GM12878 (cell line): ENCODE data around the gene BATF3. TPM values are rescaled to one million over a fixed set of nuclear protein-coding genes. Genes with fewer than 3 reads are reported as not detected.

Experiments
- ATAC-seq: fragments of 200-7000 bp; cut with Tn5 transposase; 3 replicates; pipeline ENCODE4 v1.9.1; 2020; ENCODE audit warnings: mild to moderate bottlenecking, moderate library complexity
- BruUV-seq: library from RNA; stranded (reverse); fragments of 400-500 nt; replicated peaks from 2 replicates; lab custom pipeline; 2021; lab: Mats Ljungman, UMichigan
- CTCF ChIA-PET: fragments of 300-600 bp; sonication (Branson Sonifier 250); formaldehyde crosslinking; extraction: SDS; loops from one replicate; lab custom pipeline; 2021; ENCODE audit warnings: inconsistent platforms; lab: Yijun Ruan, JAX
- POLR2A ChIA-PET: fragments of 350-600 bp; formaldehyde crosslinking; extraction: SDS; loops from one replicate; lab custom pipeline; 2021; ENCODE audit warnings: inconsistent platforms; lab: Charles Lee
- RAD21 ChIA-PET: fragments of 300-600 bp; sonication (Branson Sonifier 250); formaldehyde crosslinking; loops from one replicate; lab custom pipeline; 2023; ENCODE audit warnings: antibody characterized with exemption; ENCODE audit not compliant: unreplicated experiment; lab: Charles Lee
- SMC1A ChIA-PET: fragments of 300-600 bp; sonication (Branson Sonifier 250); formaldehyde crosslinking; loops from one replicate; lab custom pipeline; 2023; ENCODE audit not compliant: unreplicated experiment, uncharacterized antibody; lab: Charles Lee
- DNase-seq: peaks from one replicate; pipeline ENCODE4 v3.0.0-alpha.2; 2011; ENCODE audit warnings: low read depth, low spot score
- FAIRE-seq: peaks from 3 replicates; lab custom pipeline; 2011; peaks lifted over from hg19 to GRCh38; lab: Jason Lieb, UNC
- H2AFZ ChIP-seq: 2 replicates; pipeline ENCODE4 v1.6.0; 2011; ENCODE audit warnings: low read depth, low read length, control low read depth; ENCODE audit not compliant: control insufficient read depth
- H3K27ac ChIP-seq: 2 replicates; pipeline ENCODE4 v1.5.1; 2011; ENCODE audit warnings: control low read depth; ENCODE audit not compliant: control insufficient read depth, insufficient read depth
- H3K27me3 ChIP-seq, 2 experiments: replicated peaks in 1 of 2; 2 replicates each; pipeline versions ENCODE4 v1.6.0 to v1.6.1; 2011; ENCODE audit warnings: low read length in 1 of 2; ENCODE audit not compliant: control insufficient read depth in 2 of 2, insufficient read depth in 2 of 2
- H3K36me3 ChIP-seq, 2 experiments: 2 replicates each; pipeline ENCODE4 v1.5.1; 2011; ENCODE audit warnings: low read length in 1 of 2; ENCODE audit not compliant: control insufficient read depth in 2 of 2, insufficient read depth in 2 of 2
- H3K4me1 ChIP-seq: 2 replicates; pipeline ENCODE4 v1.6.1; 2011; ENCODE audit warnings: mild to moderate bottlenecking, low read length, moderate library complexity, mixed read lengths; ENCODE audit not compliant: control insufficient read depth, insufficient read depth
- H3K4me2 ChIP-seq: 2 replicates; pipeline ENCODE4 v1.6.0; 2011; ENCODE audit warnings: control low read depth; ENCODE audit not compliant: control insufficient read depth, insufficient read depth
- H3K4me3 ChIP-seq: fragments of 200-600 bp; sonication (generic); 2 replicates; pipeline ENCODE4 v1.5.1; 2016
- H3K79me2 ChIP-seq: 2 replicates; pipeline ENCODE4 v1.6.0; 2011; ENCODE audit warnings: low read length; ENCODE audit not compliant: control insufficient read depth, insufficient read depth
- H3K9ac ChIP-seq: 2 replicates; pipeline ENCODE4 v1.8.0; 2011; ENCODE audit warnings: low read length, control low read depth, mixed read lengths; ENCODE audit not compliant: control insufficient read depth, insufficient read depth
- H3K9me3 ChIP-seq: replicated peaks from 3 replicates; pipeline ENCODE4 v1.5.1; 2011; ENCODE audit warnings: mild to moderate bottlenecking, low read length; ENCODE audit not compliant: control insufficient read depth, insufficient read depth
- H4K20me1 ChIP-seq: 2 replicates; pipeline ENCODE4 v1.6.0; 2011; ENCODE audit not compliant: control insufficient read depth, insufficient read depth
- ATF3 ChIP-seq: IDR thresholded peaks from 2 replicates; pipeline ENCODE4 v1.6.1; 2011; ENCODE audit warnings: low read depth, mild to moderate bottlenecking, low read length, moderate library complexity, borderline replicate concordance; ENCODE audit errors: extremely low read depth
- EGR1 ChIP-seq, 2 experiments: IDR thresholded peaks; 1 replicate in 1 of 2; 2 replicates in 1 of 2; pipeline ENCODE4 v1.6.1; 2011 to 2012; ENCODE audit warnings: low read depth in 2 of 2, low read length in 2 of 2, borderline replicate concordance in 1 of 2, mild to moderate bottlenecking in 1 of 2, moderate library complexity in 1 of 2
- HSF1 ChIP-seq: fragments of 150-350 bp; IDR thresholded peaks from 2 replicates; pipeline ENCODE4 v1.6.1; 2014; ENCODE audit warnings: mild to moderate bottlenecking, low read depth, low read length
- IKZF1 ChIP-seq: fragments of 450-650 bp; conservative IDR thresholded peaks from 2 replicates; pipeline ENCODE4 v1.6.1; 2017; ENCODE audit warnings: antibody characterized with exemption, mild to moderate bottlenecking
- MTA2 ChIP-seq: fragments of 450-650 bp; IDR thresholded peaks from 2 replicates; pipeline ENCODE4 v1.6.1; 2016; ENCODE audit warnings: low read depth, mild to moderate bottlenecking, moderate library complexity
- NFYB ChIP-seq: IDR thresholded peaks from 2 replicates; pipeline ENCODE4 v1.6.1; 2011; ENCODE audit warnings: low read depth, mild to moderate bottlenecking, low read length, improper control_type of control experiment, moderate library complexity; ENCODE audit not compliant: insufficient read depth
- RAD51 ChIP-seq: fragments of 450-650 bp; IDR thresholded peaks from 2 replicates; pipeline ENCODE4 v1.6.1; 2016; ENCODE audit warnings: moderate library complexity, mild to moderate bottlenecking, inconsistent platforms
- RELA ChIP-seq: fragments of 450-650 bp; IDR thresholded peaks from 2 replicates; pipeline ENCODE4 v1.8.0; 2014; ENCODE audit warnings: borderline replicate concordance; ENCODE audit not compliant: partially characterized antibody
- STAT1 ChIP-seq: fragments of 450-650 bp; conservative IDR thresholded peaks from 2 replicates; pipeline ENCODE4 v1.6.1; 2014; ENCODE audit warnings: antibody characterized with exemption, mild to moderate bottlenecking
- USF2 ChIP-seq: IDR thresholded peaks from 2 replicates; pipeline ENCODE4 v1.6.1; 2011; ENCODE audit warnings: low read depth, low read length, improper control_type of control experiment, borderline replicate concordance
- WRNIP1 ChIP-seq: IDR thresholded peaks from 2 replicates; pipeline ENCODE4 v1.6.1; 2011; ENCODE audit warnings: low read depth, low read length, improper control_type of control experiment, borderline replicate concordance
- YY1 ChIP-seq: IDR thresholded peaks from 2 replicates; pipeline ENCODE4 v1.6.1; 2011; ENCODE audit warnings: low read depth, mild to moderate bottlenecking, low read length
- ZNF24 ChIP-seq: fragments of 450-650 bp; IDR thresholded peaks from 2 replicates; pipeline ENCODE4 v1.6.1; 2017; ENCODE audit warnings: antibody characterized with exemption, mild to moderate bottlenecking
- ZNF274 ChIP-seq: IDR thresholded peaks from one replicate; pipeline ENCODE4 v1.8.0; 2011; ENCODE audit not compliant: insufficient read length, insufficient read depth
- ZNF384 ChIP-seq: IDR thresholded peaks from 2 replicates; pipeline ENCODE4 v1.6.1; 2012; ENCODE audit warnings: low read depth, mild to moderate bottlenecking, low read length, improper control_type of control experiment, borderline replicate concordance
- ZNF622 ChIP-seq: fragments of 450-650 bp; IDR thresholded peaks from 2 replicates; pipeline ENCODE4 v1.6.1; 2017; ENCODE audit warnings: mild to moderate bottlenecking, inconsistent platforms
- ZNF687 ChIP-seq: fragments of 450-650 bp; IDR thresholded peaks from 2 replicates; pipeline ENCODE4 v1.6.1; 2017; ENCODE audit warnings: mild to moderate bottlenecking, moderate library complexity
- ZSCAN29 ChIP-seq: fragments of 450-650 bp; IDR thresholded peaks from 2 replicates; pipeline ENCODE4 v1.6.1; 2017; ENCODE audit warnings: mild to moderate bottlenecking, moderate library complexity
- in situ Hi-C: fragments of 300-500 bp; cut with MboI; formaldehyde crosslinking; loops from 9 replicates; pipeline ENCODE4 v1.14.3; 2018; ENCODE audit warnings: mixed read lengths
- intact Hi-C: fragments of 100-400 bp; cut with micrococcal nuclease; formaldehyde crosslinking; loops from one replicate; pipeline ENCODE4 v1.14.2; 2022; ENCODE audit not compliant: unreplicated experiment
- polyA plus RNA-seq, 11 experiments: library from polyadenylated mRNA; depleted of rRNA in 4 of 11; unstranded in 6 of 11; stranded (reverse) in 5 of 11; fragments of >200 nt; fragmentation: Nextera tagmentation in 4 of 11; fragmentation: Illumina TruSeq in 1 of 11; extraction: Ambion mirVana in 4 of 11; extraction: Trizol in 1 of 11; gene quantifications; 1 replicate in 1 of 11; 2 replicates in 10 of 11; pipeline versions ENCODE4 v1.2.1 to v1.2.3, GENCODE V29; 2011 to 2016; ENCODE audit warnings: inconsistent platforms in 2 of 11, missing spikeins in 2 of 11, low read depth in 1 of 11
- total RNA-seq, 4 experiments: library from RNA; depleted of rRNA in 3 of 4; stranded (reverse); fragments of >200 nt in 3 of 4; fragmentation: Illumina TruSeq in 1 of 4; extraction: Trizol in 1 of 4; gene quantifications; 2 replicates each; pipeline versions ENCODE4 v1.2.1 to v1.2.3, GENCODE V29; 2013 to 2021

Gene BATF3
- total and polyA plus RNA-seq, 10 of the 15 experiments (the other 5 are each of a cell fraction or from before 2014, with no cell fraction given) = 11.1 to 56.8 (median 30.8) TPM

DNA sequence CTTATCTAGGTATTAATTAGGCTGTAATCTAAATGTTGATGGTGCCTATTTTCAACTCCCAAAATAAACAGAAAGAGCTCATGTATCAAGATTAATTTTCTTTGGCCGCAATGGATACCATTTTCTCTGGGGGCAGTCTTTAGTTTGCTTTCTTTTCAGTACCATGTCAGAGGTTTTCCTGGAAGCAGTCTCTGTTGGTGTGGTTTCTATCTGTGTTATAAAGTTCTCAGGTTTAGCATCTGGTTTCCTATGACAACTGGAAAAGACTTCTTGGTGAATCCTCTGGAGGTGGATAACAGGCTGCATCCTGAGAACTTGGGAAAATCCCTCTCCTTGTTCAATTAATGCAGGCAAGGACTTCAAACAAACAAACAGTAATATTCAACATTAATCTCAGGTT lies 38.7 kb upstream of the BATF3 start (continued):
- TF ChIP-seq ZNF274 (no peak), ZSCAN29 (no peak), HSF1 (no peak), IKZF1 (no peak), STAT1 (no peak), YY1 (no peak), RELA (no peak), RAD51 (no peak)

DNA sequence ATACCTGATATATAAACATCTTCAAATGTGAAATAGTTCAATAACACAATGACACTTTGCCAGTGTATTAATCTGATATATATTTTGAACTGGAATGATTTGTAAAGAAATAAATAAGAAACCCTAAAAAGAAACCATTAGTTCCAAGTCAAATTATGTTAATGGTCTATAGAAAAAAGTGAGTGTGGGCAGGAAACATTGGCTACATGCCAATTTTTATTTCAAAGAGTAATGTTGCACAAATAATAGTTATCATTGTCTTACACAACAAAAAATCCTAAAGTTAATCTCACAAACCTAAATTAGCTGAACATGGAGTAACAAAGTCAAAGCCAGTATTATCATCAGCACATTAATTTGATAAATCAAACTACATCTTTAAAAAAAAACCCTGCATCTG lies 37.9 kb upstream of the BATF3 start:
- DNase-seq (no peak), FAIRE-seq (no peak), ATAC-seq (no peak)
- ChIA-PET RAD21 (interaction anchor here (1.5 kb wide), 1 partner anchor 40 kb away, joined by 3 read pairs; no protein-coding TSS in a partner anchor), CTCF (interaction anchor here (1.2 to 2.7 kb wide), 8 partner anchors 10 to 281 kb away, joined by 4 to 13 read pairs (median 5); no protein-coding TSS in a partner anchor), POLR2A (interaction anchor here (1.5 kb wide), 1 partner anchor 8 kb away, joined by 5 read pairs; no protein-coding TSS in a partner anchor), SMC1A (interaction anchor here (0.8 to 1.9 kb wide), 7 partner anchors 9 to 44 kb away, joined by 3 to 8 read pairs (median 3); no protein-coding TSS in a partner anchor)
- H3K4me2 ChIP-seq = no peak overlapping the region
- intact Hi-C loops = no loop called here
- BruUV-seq = no TSS peak
- no peaks in the 10 kb centered on the region for H3K27me3 ChIP-seq
- H4K20me1 ChIP-seq = no peaks in the 10 kb centered on the region
- in situ Hi-C loops = no loop called here
- H3K9me3 ChIP-seq = peaks cover 6% of the 10 kb centered on the region; the same call in 2 of the 3 replicates
- H3K4me1 ChIP-seq = peaks cover 3% of the 10 kb centered on the region; the same call in 1 of the 2 replicates
- no peak overlapping the region for H3K4me3 ChIP-seq
- no peak overlapping the region for H3K9ac ChIP-seq
- H3K79me2 ChIP-seq = no peaks in the 10 kb centered on the region
- H3K36me3 ChIP-seq = peaks cover 2 to 7% of the 10 kb centered on the region in 2 experiments
- H2AFZ ChIP-seq = no peak overlapping the region
- H3K27ac ChIP-seq = no peak overlapping the region
- TF ChIP-seq WRNIP1 = no peak
- no peak for TF ChIP-seq EGR1 (IDR thresholded peaks at IDR 0.05; ENCODE audit: borderline replicate concordance in 1 of 2, low read depth in 2 of 2, low read length in 2 of 2)
- TF ChIP-seq MTA2 = no peak
- no peak for TF ChIP-seq USF2
- TF ChIP-seq ZNF384 = no peak
- TF ChIP-seq ZNF24 = no peak
- no peak for TF ChIP-seq ZNF687
- TF ChIP-seq ATF3 = no peak
- TF ChIP-seq RAD51 = no peak
- no peak for TF ChIP-seq NFYB
- no peak for TF ChIP-seq ZNF622
